IgD-negative memory B cell (primary cell): ENCODE measurements around the gene NRG2. TPM values are rescaled to one million over a fixed set of nuclear protein-coding genes. Genes with fewer than 3 reads are reported as not detected.
A peak's percentile ranks its signal among the peaks of the same experiment; 100 is the strongest.

Source experiments
- H3K27ac Mint-ChIP-seq, 3 donors: one replicate each; pipeline ENCODE4 v1.8.0; 2020 to 2022; ENCODE audit warnings: mild to moderate bottlenecking in 3 of 3, mixed read lengths in 3 of 3, moderate library complexity in 1 of 3
- H3K27me3 Mint-ChIP-seq: one replicate; pipeline ENCODE4 v1.8.0; 2021; ENCODE audit warnings: mixed read lengths
- H3K36me3 Mint-ChIP-seq: one replicate; pipeline ENCODE4 v1.8.0; 2020; ENCODE audit warnings: mild to moderate bottlenecking, mixed read lengths
- H3K4me1 Mint-ChIP-seq, 3 donors: one replicate each; pipeline ENCODE4 v1.8.0; 2020 to 2022; ENCODE audit warnings: mixed read lengths in 3 of 3, mild to moderate bottlenecking in 1 of 3
- H3K4me3 Mint-ChIP-seq, 4 donors: one replicate each; pipeline ENCODE4 v1.8.0; 2020 to 2022; ENCODE audit warnings: mild to moderate bottlenecking in 4 of 4, mixed read lengths in 4 of 4, moderate library complexity in 3 of 4
- H3K9me3 Mint-ChIP-seq, 3 donors: one replicate each; pipeline ENCODE4 v1.8.0; 2020 to 2021; ENCODE audit warnings: mixed read lengths in 3 of 3, mild to moderate bottlenecking in 1 of 3
- polyA plus RNA-seq: library from polyadenylated mRNA; unstranded; fragments of 300-500 nt; fragmentation: Illumina TruSeq; gene quantifications from one replicate; pipeline ENCODE4 v1.2.3, GENCODE V29; 2021

Gene NRG2
- polyA plus RNA-seq, 1 donor from 2014 or later: not detected

GRCh38 chr5:139910901-139911300 lies 132.2 kb downstream of the NRG2 start:
- no peaks in the 10 kb centered on the region for H3K4me1 Mint-ChIP-seq
- H3K36me3 Mint-ChIP-seq: no peaks in the 10 kb centered on the region
- peaks cover 7% of the 10 kb centered on the region for H3K27me3 Mint-ChIP-seq
- no peak overlapping the region for H3K4me3 Mint-ChIP-seq
- H3K27ac Mint-ChIP-seq: no peak overlapping the region
- H3K9me3 Mint-ChIP-seq: peaks cover 0 to 3% (median 0%) of the 10 kb centered on the region in 3 donors

DNA sequence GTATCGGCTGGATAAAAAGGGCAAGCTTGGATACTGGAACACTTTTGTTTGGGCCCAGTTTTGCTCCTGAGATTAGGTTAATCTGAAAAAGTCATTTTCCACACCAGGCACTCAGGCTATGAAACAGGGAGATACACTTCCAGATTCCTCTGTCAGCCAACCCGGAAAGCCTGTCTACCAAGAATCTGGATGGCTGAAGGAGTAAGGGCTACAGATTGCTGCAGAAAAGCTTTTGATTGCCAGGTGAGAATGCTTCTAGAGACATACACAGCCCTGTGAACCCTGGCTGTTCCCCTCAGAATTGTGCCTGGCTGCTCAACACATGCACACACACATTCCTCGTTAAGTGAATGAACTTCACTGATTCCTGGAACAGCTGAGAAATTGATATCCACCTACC lies 133.1 kb downstream of the NRG2 start:
- H3K27me3 Mint-ChIP-seq: peaks cover 2% of the 10 kb centered on the region
- H3K9me3 Mint-ChIP-seq: peaks cover 0 to 3% (median 0%) of the 10 kb centered on the region in 3 donors
- H3K4me1 Mint-ChIP-seq: peaks cover 0 to 3% (median 0%) of the 10 kb centered on the region in 3 donors
- no peak overlapping the region for H3K4me3 Mint-ChIP-seq
- H3K27ac Mint-ChIP-seq: no peak overlapping the region
- no peaks in the 10 kb centered on the region for H3K36me3 Mint-ChIP-seq

DNA sequence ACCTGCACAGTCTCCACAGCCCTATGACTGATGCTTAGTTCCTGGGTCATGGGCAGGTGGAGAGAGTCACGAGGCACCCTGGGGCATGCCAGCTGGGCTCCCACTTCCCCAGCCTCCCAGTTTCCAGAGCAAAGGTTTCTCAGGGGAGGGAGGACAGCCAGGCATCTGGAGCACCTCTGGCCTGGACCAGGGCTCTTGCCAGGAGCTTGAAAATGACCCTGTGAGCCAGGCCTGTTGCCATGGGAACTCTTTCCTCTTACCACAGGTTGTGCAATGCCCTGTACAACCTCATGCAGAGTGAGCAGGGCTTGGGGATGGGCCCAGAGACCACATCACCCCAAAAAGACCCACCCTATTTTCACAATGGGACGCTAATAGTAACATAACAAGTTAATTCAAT lies 134.3 kb downstream of the NRG2 start:
- Mint-ChIP-seq H3K36me3 (no peaks in the 10 kb centered on the region), H3K9me3 (peaks cover 0 to 3% (median 0%) of the 10 kb centered on the region in 3 donors), H3K27me3 (peaks cover 2% of the 10 kb centered on the region), H3K4me1 (peaks cover 0 to 3% (median 0%) of the 10 kb centered on the region in 3 donors), H3K4me3 (no peak overlapping the region), H3K27ac (no peak overlapping the region)

DNA sequence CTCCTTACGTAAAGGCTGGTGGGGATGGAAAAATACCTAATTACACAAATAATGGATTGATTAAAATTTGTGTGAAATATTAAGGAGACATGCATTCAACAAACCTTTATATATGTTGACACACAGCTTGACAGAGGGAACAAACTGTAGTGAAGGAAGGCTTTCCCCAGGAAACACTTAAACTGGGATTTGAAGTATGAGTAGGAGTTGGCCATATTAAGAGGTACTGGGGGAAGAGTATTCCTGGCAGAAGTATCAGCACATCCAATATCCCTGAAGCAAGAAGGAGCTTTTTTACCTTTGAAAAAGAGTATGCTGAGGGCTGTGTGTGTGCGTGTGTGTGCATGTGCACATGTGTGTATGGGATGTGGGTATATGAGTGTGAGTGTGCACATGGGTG lies 136.4 kb downstream of the NRG2 start:
- peaks cover 0 to 6% (median 0%) of the 10 kb centered on the region in 3 donors for H3K4me1 Mint-ChIP-seq
- H3K36me3 Mint-ChIP-seq: peaks cover 1% of the 10 kb centered on the region
- no peaks in the 10 kb centered on the region for H3K9me3 Mint-ChIP-seq
- H3K27ac Mint-ChIP-seq: no peak overlapping the region
- H3K4me3 Mint-ChIP-seq: no peak overlapping the region
- H3K27me3 Mint-ChIP-seq: peaks cover 12% of the 10 kb centered on the region

DNA sequence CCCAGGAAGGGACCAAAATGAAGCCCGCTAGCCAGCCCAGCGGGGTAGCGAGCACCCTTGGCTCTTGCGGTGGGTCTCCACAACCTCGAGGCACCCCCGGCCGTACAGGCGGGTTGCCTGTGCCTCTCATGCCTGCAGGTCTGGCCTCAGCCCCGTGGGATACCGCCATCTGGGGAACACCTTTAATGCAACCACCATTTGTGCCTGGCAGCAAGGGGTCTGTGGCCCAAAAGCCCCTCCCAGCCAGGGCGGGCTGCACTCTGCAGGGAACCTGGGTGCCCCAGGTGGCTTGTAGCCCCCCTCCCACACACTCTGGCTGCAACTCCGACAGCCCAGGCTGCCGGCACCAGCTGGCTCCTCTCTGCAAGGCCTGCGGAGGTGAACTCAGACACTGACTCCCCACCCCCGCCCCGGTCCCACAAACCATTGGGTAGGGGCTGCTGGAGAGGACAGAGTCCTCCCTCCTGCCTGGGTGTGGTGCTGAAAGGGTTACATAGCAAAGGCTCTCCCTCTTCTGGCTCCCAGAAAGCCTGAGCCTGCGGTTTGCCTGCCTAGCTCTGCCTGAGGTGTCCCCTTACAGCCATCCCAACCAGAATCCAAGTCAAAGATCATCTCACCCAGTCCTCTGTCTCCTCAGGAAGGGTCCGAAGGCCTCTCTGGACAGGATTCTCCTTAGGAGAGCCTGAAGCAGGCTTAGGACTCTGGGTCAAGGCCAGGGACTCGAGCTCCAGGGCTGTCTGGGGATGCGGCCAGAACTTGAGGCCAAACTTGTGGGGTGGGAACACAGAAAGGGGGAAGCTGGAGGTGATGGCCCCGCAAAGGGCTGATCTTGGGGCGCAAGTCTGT lies 138.1 kb downstream of the NRG2 start:
- Mint-ChIP-seq H3K4me1 (peaks cover 0 to 6% (median 0%) of the 10 kb centered on the region in 3 donors), H3K36me3 (peaks cover 1% of the 10 kb centered on the region), H3K4me3 (peak overlapping the region in 1 of 4 donors; percentile 87), H3K9me3 (no peaks in the 10 kb centered on the region), H3K27me3 (peaks cover 16% of the 10 kb centered on the region), H3K27ac (no peak overlapping the region)

DNA sequence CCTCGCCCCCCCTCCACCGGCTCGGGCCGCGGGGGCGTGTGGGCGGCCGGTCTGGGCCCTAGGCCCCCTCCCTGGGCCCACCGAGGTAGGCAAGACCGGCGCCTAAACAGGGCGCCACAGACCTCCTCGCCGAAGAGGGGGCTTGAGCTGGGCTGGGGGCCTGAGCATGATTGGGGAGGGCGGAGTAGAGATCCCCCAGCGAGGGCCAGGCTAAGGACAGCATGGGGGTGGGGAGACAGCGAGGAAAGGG lies 138.6 kb downstream of the NRG2 start:
- no peak overlapping the region for H3K27ac Mint-ChIP-seq
- peak overlapping the region in 1 of 4 donors; percentile 37 for H3K4me3 Mint-ChIP-seq
- peaks cover 1% of the 10 kb centered on the region for H3K36me3 Mint-ChIP-seq
- H3K4me1 Mint-ChIP-seq: peaks cover 0 to 6% (median 0%) of the 10 kb centered on the region in 3 donors
- no peaks in the 10 kb centered on the region for H3K9me3 Mint-ChIP-seq
- peaks cover 16% of the 10 kb centered on the region for H3K27me3 Mint-ChIP-seq

DNA sequence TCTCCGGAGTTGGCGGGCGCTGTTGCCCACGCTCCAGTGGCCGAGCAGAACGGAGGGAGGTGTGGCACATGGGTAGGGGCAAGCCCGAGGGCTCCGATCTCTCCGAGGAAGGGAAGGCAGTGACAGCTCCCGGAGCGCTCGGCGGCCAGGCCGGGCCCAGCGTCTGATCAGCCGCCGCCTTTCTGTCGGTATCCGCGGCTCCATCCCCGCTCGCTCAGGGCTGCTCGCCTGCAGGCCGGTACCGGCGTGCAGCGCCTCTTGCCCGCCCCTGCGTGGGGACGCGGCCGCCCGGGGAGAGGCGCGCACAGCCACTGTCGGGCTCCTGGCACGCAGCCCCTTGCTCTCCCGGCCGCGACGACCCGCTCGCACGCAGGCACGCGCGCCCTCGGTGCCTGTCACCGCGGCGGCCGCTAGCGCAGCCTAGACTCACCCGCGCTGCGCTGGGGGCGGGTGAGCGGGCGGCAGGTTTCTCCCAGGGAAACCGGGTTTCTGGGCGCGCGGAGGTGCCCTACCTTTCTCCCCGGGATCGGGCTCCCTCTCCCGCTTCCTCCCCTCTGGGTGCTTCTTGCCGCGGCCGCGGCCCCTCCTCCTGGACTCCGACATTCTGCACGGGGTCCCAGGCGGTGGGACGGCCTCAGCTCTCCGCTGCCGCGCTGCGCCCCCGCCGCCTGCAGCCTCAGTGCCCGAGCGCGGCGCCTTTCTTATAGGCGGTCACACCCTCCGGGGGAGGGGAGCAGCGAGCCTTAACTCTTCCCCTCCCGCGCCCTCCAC lies 139.1 kb downstream of the NRG2 start:
- H3K9me3 Mint-ChIP-seq: no peaks in the 10 kb centered on the region
- H3K36me3 Mint-ChIP-seq: peaks cover 1% of the 10 kb centered on the region
- H3K4me1 Mint-ChIP-seq: peaks cover 0 to 6% (median 0%) of the 10 kb centered on the region in 3 donors
- H3K27me3 Mint-ChIP-seq: peaks cover 16% of the 10 kb centered on the region
- H3K4me3 Mint-ChIP-seq: peak overlapping the region in 3 of 4 donors; percentile 56 to 88 (median 64)
- no peak overlapping the region for H3K27ac Mint-ChIP-seq

DNA sequence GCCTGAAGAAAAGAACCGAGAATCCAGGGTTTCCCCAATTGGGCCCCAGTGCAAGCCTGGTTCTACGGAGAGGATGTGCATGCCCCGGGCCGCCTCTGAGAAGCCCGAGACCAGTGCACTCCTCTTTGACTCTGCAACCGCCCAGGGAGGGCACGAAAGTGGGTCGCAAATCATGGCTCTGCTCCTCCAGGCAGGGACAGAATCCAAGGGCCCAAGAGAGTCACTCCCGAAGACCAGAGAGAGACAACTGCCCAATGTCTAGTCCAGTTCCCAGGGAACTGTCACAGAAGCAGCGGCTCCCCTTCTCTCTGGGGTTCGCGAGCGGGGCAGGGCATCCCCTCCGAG lies 139.7 kb downstream of the NRG2 start:
- H3K36me3 Mint-ChIP-seq: peaks cover 3% of the 10 kb centered on the region
- H3K9me3 Mint-ChIP-seq: no peaks in the 10 kb centered on the region
- H3K4me3 Mint-ChIP-seq: peak overlapping the region; percentile 18 to 88 (median 60)

GRCh38 chr5:139901986-139902385 lies 141.1 kb downstream of the NRG2 start:
- peak overlapping the region in 1 of 4 donors; percentile 48 for H3K4me3 Mint-ChIP-seq
- no peaks in the 10 kb centered on the region for H3K9me3 Mint-ChIP-seq
- peaks cover 0 to 6% (median 2%) of the 10 kb centered on the region in 3 donors for H3K4me1 Mint-ChIP-seq
- peaks cover 21% of the 10 kb centered on the region for H3K27me3 Mint-ChIP-seq
- H3K27ac Mint-ChIP-seq: no peak overlapping the region
- peaks cover 3% of the 10 kb centered on the region for H3K36me3 Mint-ChIP-seq

More for the DNA sequence above, 139.7 kb downstream of the NRG2 start:
- Mint-ChIP-seq H3K4me1 (peaks cover 0 to 6% (median 0%) of the 10 kb centered on the region in 3 donors), H3K27ac (no peak overlapping the region), H3K27me3 (peaks cover 18% of the 10 kb centered on the region)

- no peak overlapping the region for H3K4me3 Mint-ChIP-seq
- H3K4me1 Mint-ChIP-seq: peaks cover 0 to 6% (median 2%) of the 10 kb centered on the region in 3 donors
- peaks cover 21% of the 10 kb centered on the region for H3K27me3 Mint-ChIP-seq
- H3K27ac Mint-ChIP-seq: no peak overlapping the region
- H3K9me3 Mint-ChIP-seq: no peaks in the 10 kb centered on the region
- peaks cover 3% of the 10 kb centered on the region for H3K36me3 Mint-ChIP-seq
These were observed 141.9 kb downstream of the NRG2 start for GRCh38 chr5:139901251-139901575.

- peaks cover 0 to 6% (median 2%) of the 10 kb centered on the region in 3 donors for H3K4me1 Mint-ChIP-seq
- peaks cover 21% of the 10 kb centered on the region for H3K27me3 Mint-ChIP-seq
- H3K4me3 Mint-ChIP-seq: no peak overlapping the region
- no peaks in the 10 kb centered on the region for H3K9me3 Mint-ChIP-seq
- H3K27ac Mint-ChIP-seq: no peak overlapping the region
- H3K36me3 Mint-ChIP-seq: peaks cover 3% of the 10 kb centered on the region
These were observed 142.4 kb downstream of the NRG2 start for GRCh38 chr5:139900546-139901250.

DNA sequence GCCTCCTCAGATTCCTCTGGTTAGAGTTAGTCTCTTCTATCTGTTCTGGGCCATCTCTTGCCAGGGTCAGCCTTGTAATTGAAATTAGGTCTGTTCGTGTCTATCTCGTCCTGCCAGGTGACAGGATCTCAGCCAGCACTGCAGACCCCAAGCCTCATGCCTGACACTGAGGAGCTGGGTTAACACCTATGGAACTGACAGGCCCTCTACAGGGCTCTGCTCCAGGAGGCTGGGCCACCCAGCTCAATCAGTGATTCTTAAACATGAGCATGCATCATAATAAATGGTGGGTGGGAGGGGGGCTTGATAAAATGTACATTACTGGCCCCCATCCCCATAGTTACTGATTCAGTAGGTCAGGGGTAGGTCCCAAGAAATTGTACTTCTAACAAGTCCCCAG lies 144.1 kb downstream of the NRG2 start:
- H3K27me3 Mint-ChIP-seq: peaks cover 25% of the 10 kb centered on the region
- peak overlapping the region in 1 of 3 donors; percentile 25 for H3K27ac Mint-ChIP-seq

GRCh38 chr5:139897982-139898381 lies 145.1 kb downstream of the NRG2 start:
- H3K27ac Mint-ChIP-seq: no peak overlapping the region
- peaks cover 0 to 2% (median 0%) of the 10 kb centered on the region in 3 donors for H3K4me1 Mint-ChIP-seq
- no peaks in the 10 kb centered on the region for H3K9me3 Mint-ChIP-seq
- peaks cover 2% of the 10 kb centered on the region for H3K36me3 Mint-ChIP-seq
- no peak overlapping the region for H3K4me3 Mint-ChIP-seq
- peaks cover 19% of the 10 kb centered on the region for H3K27me3 Mint-ChIP-seq

More for the DNA sequence above, 144.1 kb downstream of the NRG2 start:
- H3K4me3 Mint-ChIP-seq: no peak overlapping the region
- peaks cover 3% of the 10 kb centered on the region for H3K36me3 Mint-ChIP-seq
- no peaks in the 10 kb centered on the region for H3K9me3 Mint-ChIP-seq
- peaks cover 0 to 3% (median 2%) of the 10 kb centered on the region in 3 donors for H3K4me1 Mint-ChIP-seq

GRCh38 chr5:139897342-139897741 lies 145.8 kb downstream of the NRG2 start:
- no peaks in the 10 kb centered on the region for H3K9me3 Mint-ChIP-seq
- no peak overlapping the region for H3K4me3 Mint-ChIP-seq
- H3K27ac Mint-ChIP-seq: peak overlapping the region in 1 of 3 donors; percentile 71
- H3K4me1 Mint-ChIP-seq: peaks cover 0 to 2% (median 0%) of the 10 kb centered on the region in 3 donors
- peaks cover 17% of the 10 kb centered on the region for H3K27me3 Mint-ChIP-seq
- peaks cover 2% of the 10 kb centered on the region for H3K36me3 Mint-ChIP-seq

DNA sequence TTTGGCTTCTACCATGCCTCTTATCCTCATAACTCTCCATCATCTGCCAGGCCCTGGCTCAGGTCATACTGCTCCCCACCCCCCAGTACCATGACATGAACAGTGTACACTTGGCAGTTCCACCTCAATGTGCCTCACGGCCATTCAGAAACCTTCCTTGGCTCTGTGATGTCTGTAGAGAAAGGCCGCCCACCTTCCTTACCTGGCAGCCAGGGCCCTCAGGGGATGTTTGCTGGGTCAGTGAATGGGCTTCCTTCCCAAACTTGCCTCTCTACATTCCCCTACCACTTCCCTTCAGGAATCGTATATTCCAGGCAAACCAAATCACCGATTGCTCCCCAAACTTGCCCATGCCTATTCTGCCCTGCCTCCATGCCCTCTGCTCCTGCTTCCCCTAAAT lies 146.4 kb downstream of the NRG2 start:
- H3K9me3 Mint-ChIP-seq: no peaks in the 10 kb centered on the region
- H3K27ac Mint-ChIP-seq: no peak overlapping the region
- peaks cover 16% of the 10 kb centered on the region for H3K27me3 Mint-ChIP-seq

More for the DNA sequence above, 146.4 kb downstream of the NRG2 start:
- H3K4me3 Mint-ChIP-seq: no peak overlapping the region
- H3K36me3 Mint-ChIP-seq: peaks cover 2% of the 10 kb centered on the region
- H3K4me1 Mint-ChIP-seq: peaks cover 0 to 2% (median 0%) of the 10 kb centered on the region in 3 donors
